ENCODE data around the gene SIGLEC6.

DNA sequence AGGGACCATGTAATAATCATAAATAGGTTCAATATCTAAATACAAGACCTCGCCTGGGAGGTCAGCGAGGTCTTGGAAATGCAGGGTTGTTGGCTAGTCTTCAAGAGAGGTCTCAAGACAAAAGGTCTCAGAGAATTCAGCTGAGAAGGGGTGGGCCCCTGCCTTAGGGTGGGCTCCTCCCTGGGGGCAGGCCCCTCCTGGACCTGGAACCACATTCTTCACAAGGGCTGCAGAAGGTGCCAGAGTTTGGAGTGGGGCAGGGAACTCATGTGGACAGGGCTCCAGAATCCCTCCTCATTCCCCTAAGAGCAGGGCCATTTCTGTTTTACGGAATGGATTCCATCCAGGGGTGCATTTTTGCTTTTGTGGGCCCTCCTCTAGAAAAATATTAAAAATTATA lies 43.0 kb downstream of the SIGLEC6 start:
- TF ChIP-seq POLR2A (IDR thresholded peaks at IDR 0.05): no peak
- TF ChIP-seq, protein P1, sequence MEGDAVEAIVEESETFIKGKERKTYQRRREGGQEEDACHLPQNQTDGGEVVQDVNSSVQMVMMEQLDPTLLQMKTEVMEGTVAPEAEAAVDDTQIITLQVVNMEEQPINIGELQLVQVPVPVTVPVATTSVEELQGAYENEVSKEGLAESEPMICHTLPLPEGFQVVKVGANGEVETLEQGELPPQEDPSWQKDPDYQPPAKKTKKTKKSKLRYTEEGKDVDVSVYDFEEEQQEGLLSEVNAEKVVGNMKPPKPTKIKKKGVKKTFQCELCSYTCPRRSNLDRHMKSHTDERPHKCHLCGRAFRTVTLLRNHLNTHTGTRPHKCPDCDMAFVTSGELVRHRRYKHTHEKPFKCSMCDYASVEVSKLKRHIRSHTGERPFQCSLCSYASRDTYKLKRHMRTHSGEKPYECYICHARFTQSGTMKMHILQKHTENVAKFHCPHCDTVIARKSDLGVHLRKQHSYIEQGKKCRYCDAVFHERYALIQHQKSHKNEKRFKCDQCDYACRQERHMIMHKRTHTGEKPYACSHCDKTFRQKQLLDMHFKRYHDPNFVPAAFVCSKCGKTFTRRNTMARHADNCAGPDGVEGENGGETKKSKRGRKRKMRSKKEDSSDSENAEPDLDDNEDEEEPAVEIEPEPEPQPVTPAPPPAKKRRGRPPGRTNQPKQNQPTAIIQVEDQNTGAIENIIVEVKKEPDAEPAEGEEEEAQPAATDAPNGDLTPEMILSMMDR (IDR thresholded peaks at IDR 0.05): no peak

Measured in body of pancreas (tissue), 4 donors.